B cell (primary cell): Measurements from ENCODE around the gene ENDOU. TPM values are rescaled to one million over a fixed set of nuclear protein-coding genes. Genes with fewer than 3 reads are reported as not detected.

Source experiments
- ATAC-seq: fragments of 200-7000 bp; cut with Tn5 transposase; one replicate; pipeline ENCODE4 v1.10.0; 2021; ENCODE audit warnings: low read depth, mild to moderate bottlenecking, moderate number of reproducible peaks, moderate library complexity
- CTCF ChIA-PET: fragments of 350-600 bp; sonication (Branson Sonifier 250); formaldehyde crosslinking; loops from one replicate; lab custom pipeline; 2021; ENCODE audit warnings: antibody characterized with exemption, inconsistent platforms; lab: Charles Lee
- POLR2A ChIA-PET: fragments of 350-600 bp; sonication (Branson Sonifier 250); formaldehyde crosslinking; loops from one replicate; lab custom pipeline; 2021; ENCODE audit warnings: antibody characterized with exemption; lab: Charles Lee
- DNase-seq: peaks from one replicate; pipeline ENCODE4 v3.0.0; 2013
- H2AFZ ChIP-seq: 2 replicates; pipeline ENCODE4 v1.6.1; 2012; ENCODE audit warnings: mild to moderate bottlenecking, low read depth, low read length; ENCODE audit not compliant: insufficient read depth, poor library complexity, severe bottlenecking
- H3K27ac ChIP-seq, 2 donors: 1 replicate in 1 of 2; 2 replicates in 1 of 2; pipeline ENCODE4 v1.5.1; 2012 to 2013; ENCODE audit warnings: low read length in 2 of 2, mild to moderate bottlenecking in 2 of 2, moderate library complexity in 1 of 2
- H3K27me3 ChIP-seq, 4 experiments: fragments of 200-600 bp in 1 of 4; sonication (generic) in 1 of 4; replicated peaks in 1 of 4; 1 replicate in 2 of 4; 2 replicates in 2 of 4; pipeline versions ENCODE4 v1.6.1 to v1.7.0; 2013 to 2016; ENCODE audit warnings: low read length in 3 of 4, mild to moderate bottlenecking in 2 of 4, mixed read lengths in 1 of 4, moderate library complexity in 1 of 4; ENCODE audit not compliant: insufficient read depth in 4 of 4, control insufficient read depth in 3 of 4; ENCODE audit errors: control extremely low read depth in 1 of 4
- H3K36me3 ChIP-seq, 2 experiments: replicated peaks in 1 of 2; 1 replicate in 1 of 2; 2 replicates in 1 of 2; pipeline versions ENCODE4 v1.6.1 to v1.7.1; 2013; ENCODE audit warnings: low read length in 1 of 2; ENCODE audit not compliant: insufficient read depth in 2 of 2, control insufficient read depth in 1 of 2; ENCODE audit errors: control extremely low read depth in 1 of 2, extremely low read depth in 1 of 2
- H3K4me1 ChIP-seq, 2 donors: fragments of 200-600 bp in 1 of 2; sonication (generic) in 1 of 2; 1 replicate in 1 of 2; 2 replicates in 1 of 2; pipeline versions ENCODE4 v1.5.1 to v1.6.1; 2013 to 2017; ENCODE audit warnings: low read length in 2 of 2; ENCODE audit not compliant: control insufficient read depth in 2 of 2, insufficient read depth in 2 of 2
- H3K4me2 ChIP-seq: replicated peaks from 2 replicates; pipeline ENCODE3; 2012; ENCODE audit warnings: mild to moderate bottlenecking, low read depth, low read length; ENCODE audit not compliant: poor library complexity, severe bottlenecking
- H3K4me3 ChIP-seq, 5 experiments: fragments of 200-600 bp in 1 of 5; sonication (generic) in 1 of 5; 1 replicate in 3 of 5; 2 replicates in 2 of 5; pipeline versions ENCODE4 v1.5.1 to v1.7.0; 2011 to 2016; ENCODE audit warnings: low read length in 4 of 5, mild to moderate bottlenecking in 4 of 5, low read depth in 2 of 5, control low read depth in 1 of 5, moderate library complexity in 1 of 5; ENCODE audit not compliant: insufficient read depth in 1 of 5; ENCODE audit errors: control extremely low read depth in 1 of 5, extremely low read depth in 1 of 5
- H3K79me2 ChIP-seq: fragments of 200-600 bp; sonication (generic); one replicate; pipeline ENCODE4 v1.6.0; 2016; ENCODE audit warnings: low read length; ENCODE audit not compliant: control insufficient read depth, insufficient read depth
- H3K9ac ChIP-seq: fragments of 200-600 bp; sonication (generic); 2 replicates; pipeline ENCODE4 v1.6.1; 2017; ENCODE audit warnings: mild to moderate bottlenecking, low read length, moderate library complexity
- H3K9me3 ChIP-seq, 3 donors: one replicate each; pipeline versions ENCODE4 v1.6.1 to v1.7.1; 2013; ENCODE audit warnings: low read length in 2 of 3; ENCODE audit not compliant: control insufficient read depth in 2 of 3, insufficient read depth in 1 of 3; ENCODE audit errors: control extremely low read depth in 1 of 3
- H4K20me1 ChIP-seq: 2 replicates; pipeline ENCODE4 v1.6.0; 2012; ENCODE audit warnings: mild to moderate bottlenecking, low read length; ENCODE audit not compliant: insufficient read depth, control insufficient read depth, poor library complexity, severe bottlenecking
- H3K27ac Mint-ChIP-seq: one replicate; pipeline ENCODE4 v1.8.0; 2021; ENCODE audit warnings: mixed read lengths
- H3K27me3 Mint-ChIP-seq: one replicate; pipeline ENCODE4 v1.8.0; 2021; ENCODE audit warnings: mixed read lengths
- H3K4me1 Mint-ChIP-seq: one replicate; pipeline ENCODE4 v1.8.0; 2021; ENCODE audit warnings: mixed read lengths
- H3K4me3 Mint-ChIP-seq: one replicate; pipeline ENCODE4 v1.8.0; 2021; ENCODE audit warnings: mixed read lengths
- H3K9me3 Mint-ChIP-seq: one replicate; pipeline ENCODE4 v1.8.0; 2022; ENCODE audit warnings: mixed read lengths; ENCODE audit not compliant: insufficient read depth
- EZH2 ChIP-seq: IDR thresholded peaks from 2 replicates; pipeline ENCODE4 v1.6.1; 2012; ENCODE audit warnings: borderline replicate concordance, low read depth, mild to moderate bottlenecking, moderate library complexity, low read length; ENCODE audit not compliant: insufficient read depth, poor library complexity, severe bottlenecking
- WGBS: methylation state at CpG from one replicate; pipeline ENCODE4 v1.1.5; 2013; ENCODE audit warnings: missing lambda C conversion rate; ENCODE audit not compliant: insufficient coverage; 5-methylcytosine and 5-hydroxymethylcytosine counted together
- intact Hi-C: fragments of 100-400 bp; cut with micrococcal nuclease; formaldehyde crosslinking; loops from one replicate; pipeline ENCODE4 v1.10.0; 2022
- polyA plus RNA-seq: library from polyadenylated mRNA; depleted of rRNA; stranded (reverse); fragments of >200 nt; gene quantifications from 2 replicates; pipeline ENCODE4 v1.2.3, GENCODE V29; 2012
- total RNA-seq, 2 donors: library from RNA; stranded (reverse); fragments of 120-200 nt in 1 of 2; gene quantifications; 1 replicate in 1 of 2; 2 replicates in 1 of 2; pipeline versions ENCODE4 v1.2.3 to v1.2.4, GENCODE V29; 2013 to 2022
- TF ChIP-seq, protein P1 (sequence below): fragments of 200-600 bp; IDR thresholded peaks from one replicate; pipeline ENCODE4 v1.8.0; 2022; ENCODE audit warnings: antibody characterized with exemption, mild to moderate bottlenecking

ENDOU gene
- total and polyA plus RNA-seq, 2 donors (not counting 1 experiment from before 2014, with no cell fraction given), result 0.03 TPM; not detected in 1

DNA sequence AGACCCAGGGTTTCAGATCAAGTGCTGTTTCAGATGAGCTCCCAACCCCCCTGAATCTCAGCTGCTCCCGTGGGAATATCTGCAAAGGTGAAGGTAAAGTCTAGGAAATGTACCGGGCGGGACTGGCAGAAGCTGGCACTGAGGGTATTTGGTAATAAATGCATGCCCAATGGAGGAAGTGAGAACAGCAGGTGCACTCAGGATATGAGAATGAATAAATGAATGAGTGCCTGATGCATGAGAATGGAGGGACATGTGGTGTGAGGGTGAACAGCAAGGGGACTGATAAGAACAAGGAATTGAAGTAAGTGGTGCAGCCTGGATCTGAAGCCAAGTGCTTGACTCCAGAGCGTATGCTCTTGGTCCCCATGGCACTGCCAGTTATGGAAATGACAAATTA, 21.8 kb upstream of the ENDOU start:
- H3K27ac ChIP-seq, result no peak overlapping the region
- no peaks in the 10 kb centered on the region for H4K20me1 ChIP-seq
- no peaks in the 10 kb centered on the region for H3K9me3 ChIP-seq
- H3K9ac ChIP-seq, result peak overlapping the region; percentile 18
- H3K4me1 ChIP-seq, result peaks cover 18 to 38% of the 10 kb centered on the region in 2 donors
- Mint-ChIP-seq H3K9me3 (no peaks in the 10 kb centered on the region), H3K27me3 (no peaks in the 10 kb centered on the region), H3K4me3 (peak overlapping the region; percentile 36), H3K27ac (peak overlapping the region; percentile 57), H3K4me1 (peaks cover 45% of the 10 kb centered on the region)
- ATAC-seq, result peak; percentile 81
- no peak for TF ChIP-seq EZH2
- TF ChIP-seq, protein P1, sequence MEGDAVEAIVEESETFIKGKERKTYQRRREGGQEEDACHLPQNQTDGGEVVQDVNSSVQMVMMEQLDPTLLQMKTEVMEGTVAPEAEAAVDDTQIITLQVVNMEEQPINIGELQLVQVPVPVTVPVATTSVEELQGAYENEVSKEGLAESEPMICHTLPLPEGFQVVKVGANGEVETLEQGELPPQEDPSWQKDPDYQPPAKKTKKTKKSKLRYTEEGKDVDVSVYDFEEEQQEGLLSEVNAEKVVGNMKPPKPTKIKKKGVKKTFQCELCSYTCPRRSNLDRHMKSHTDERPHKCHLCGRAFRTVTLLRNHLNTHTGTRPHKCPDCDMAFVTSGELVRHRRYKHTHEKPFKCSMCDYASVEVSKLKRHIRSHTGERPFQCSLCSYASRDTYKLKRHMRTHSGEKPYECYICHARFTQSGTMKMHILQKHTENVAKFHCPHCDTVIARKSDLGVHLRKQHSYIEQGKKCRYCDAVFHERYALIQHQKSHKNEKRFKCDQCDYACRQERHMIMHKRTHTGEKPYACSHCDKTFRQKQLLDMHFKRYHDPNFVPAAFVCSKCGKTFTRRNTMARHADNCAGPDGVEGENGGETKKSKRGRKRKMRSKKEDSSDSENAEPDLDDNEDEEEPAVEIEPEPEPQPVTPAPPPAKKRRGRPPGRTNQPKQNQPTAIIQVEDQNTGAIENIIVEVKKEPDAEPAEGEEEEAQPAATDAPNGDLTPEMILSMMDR, result no peak
- peak; percentile 71 for DNase-seq
- intact Hi-C loops, result loop anchor here (1.0 kb wide), 1 partner anchor 12 kb away; no protein-coding TSS in a partner anchor
- peak overlapping the region in 1 of 5 experiments; percentile 4 for H3K4me3 ChIP-seq
- peak overlapping the region; percentile 62 for H3K4me2 ChIP-seq
- WGBS, result 22% methylated on average over 4 of the region's 4 CpGs
- H3K79me2 ChIP-seq, result no peaks in the 10 kb centered on the region
- H3K36me3 ChIP-seq, result no peaks in the 10 kb centered on the region
- no peak overlapping the region for H2AFZ ChIP-seq
- CTCF ChIA-PET, result interaction anchor here (0.6 to 15.0 kb wide), 7 partner anchors 10 to 91 kb away, joined by 3 to 515 read pairs (median 11); partner anchors contain the start of genes RAPGEF3, RPAP3 and SLC48A1
- H3K27me3 ChIP-seq, result no peaks in the 10 kb centered on the region
- POLR2A ChIA-PET, result interaction anchor here (0.6 to 1.4 kb wide), 4 partner anchors 11 to 33 kb away, joined by 3 to 7 read pairs (median 4); partner anchors contain the start of gene RAPGEF3

DNA sequence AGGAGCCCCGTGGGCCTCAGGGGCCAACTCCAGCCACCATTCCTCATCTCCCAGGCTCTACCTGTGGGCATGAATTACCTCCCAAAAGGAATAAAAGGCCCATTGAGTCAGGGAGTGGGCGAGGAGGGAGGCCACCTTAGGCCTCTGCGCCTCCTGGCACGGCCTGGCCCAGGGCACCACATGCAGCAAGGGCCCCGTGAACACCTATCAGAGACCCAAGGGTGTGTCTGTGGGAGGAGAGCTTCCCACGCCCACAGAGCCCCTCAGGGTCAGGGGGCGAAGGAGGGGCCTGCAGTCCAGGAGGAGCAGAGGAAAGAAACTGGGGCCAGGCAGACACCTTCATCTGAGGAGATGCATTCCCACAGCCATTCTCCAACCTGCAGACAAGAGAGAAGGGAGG, 21.2 kb upstream of the ENDOU start:
- H3K27ac ChIP-seq, result no peak overlapping the region
- H3K9ac ChIP-seq, result peak overlapping the region; percentile 18
- intact Hi-C loops, result no loop called here
- Mint-ChIP-seq H3K4me1 (peaks cover 49% of the 10 kb centered on the region), H3K4me3 (peak overlapping the region; percentile 10), H3K27me3 (no peaks in the 10 kb centered on the region), H3K27ac (peak overlapping the region; percentile 57), H3K9me3 (no peaks in the 10 kb centered on the region)
- no peaks in the 10 kb centered on the region for H4K20me1 ChIP-seq
- H2AFZ ChIP-seq, result no peak overlapping the region
- H3K4me1 ChIP-seq, result peaks cover 22 to 43% of the 10 kb centered on the region in 2 donors
- ChIA-PET CTCF (interaction anchor here (0.6 to 15.0 kb wide), 6 partner anchors 11 to 92 kb away, joined by 3 to 515 read pairs (median 140); partner anchors contain the start of genes RAPGEF3, RPAP3 and SLC48A1), POLR2A (interaction anchor here (1.4 kb wide), 1 partner anchor 12 kb away, joined by 3 read pairs; no protein-coding TSS in a partner anchor)
- no peaks in the 10 kb centered on the region for H3K9me3 ChIP-seq
- H3K79me2 ChIP-seq, result no peaks in the 10 kb centered on the region
- DNase-seq (no peak), ATAC-seq (no peak)
- 93% methylated on average over 4 of the region's 7 CpGs for WGBS
- H3K4me2 ChIP-seq, result peak overlapping the region; percentile 62
- TF ChIP-seq, protein P1, result no peak
- TF ChIP-seq EZH2, result no peak
- peak overlapping the region in 1 of 5 experiments; percentile 4 for H3K4me3 ChIP-seq
- no peaks in the 10 kb centered on the region for H3K27me3 ChIP-seq
- H3K36me3 ChIP-seq, result no peaks in the 10 kb centered on the region
